HG03108 (cell line): Measurements from ENCODE around the gene TGFB2.
"Not testable (repeated sequence)": the region's sequence is repeated elsewhere in the genome, so short reads cannot be mapped to it uniquely, and the experiment has no call there.

ENCODE experiments used
- ATAC-seq: cut with Tn5 transposase; IDR thresholded peaks from one replicate; pipeline ENCODE4 v1.9.1; 2021; ENCODE audit warnings: moderate library complexity; ENCODE audit not compliant: unreplicated experiment

The TGFB2 gene

DNA sequence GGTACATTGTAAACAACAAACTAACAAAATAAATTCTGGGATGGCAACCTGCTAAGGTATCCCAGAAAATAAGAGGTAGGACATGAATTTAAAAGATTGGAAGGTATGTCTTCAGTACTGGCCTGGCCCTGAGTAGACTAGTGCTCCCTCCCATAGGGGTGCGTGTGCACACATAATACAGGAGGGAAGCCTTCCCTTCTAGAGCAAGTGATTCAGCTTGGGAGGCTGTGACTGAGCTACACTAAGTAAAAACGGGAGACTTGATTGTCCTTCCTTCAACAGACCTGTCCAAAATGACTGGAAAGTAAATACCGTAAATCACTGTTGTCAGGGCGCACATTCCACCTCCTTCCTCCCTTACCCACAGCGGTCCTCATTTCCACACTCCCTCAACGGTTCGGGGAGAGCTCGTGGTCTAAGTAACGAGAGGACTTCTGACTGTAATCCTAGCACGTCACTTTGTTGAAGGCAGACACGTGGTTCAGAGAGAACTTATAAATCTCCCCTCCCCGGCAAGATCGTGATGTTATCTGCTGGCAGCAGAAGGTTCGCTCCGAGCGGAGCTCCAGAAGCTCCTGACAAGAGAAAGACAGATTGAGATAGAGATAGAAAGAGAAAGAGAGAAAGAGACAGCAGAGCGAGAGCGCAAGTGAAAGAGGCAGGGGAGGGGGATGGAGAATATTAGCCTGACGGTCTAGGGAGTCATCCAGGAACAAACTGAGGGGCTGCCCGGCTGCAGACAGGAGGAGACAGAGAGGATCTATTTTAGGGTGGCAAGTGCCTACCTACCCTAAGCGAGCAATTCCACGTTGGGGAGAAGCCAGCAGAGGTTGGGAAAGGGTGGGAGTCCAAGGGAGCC, at the start of gene TGFB2:
TGFB2 (plus strand) TSS at position 523 of the 859 bp plus-strand sequence. CDS start 1,366 bp downstream, outside the sequence.
- ATAC-seq: peak; percentile 30

DNA sequence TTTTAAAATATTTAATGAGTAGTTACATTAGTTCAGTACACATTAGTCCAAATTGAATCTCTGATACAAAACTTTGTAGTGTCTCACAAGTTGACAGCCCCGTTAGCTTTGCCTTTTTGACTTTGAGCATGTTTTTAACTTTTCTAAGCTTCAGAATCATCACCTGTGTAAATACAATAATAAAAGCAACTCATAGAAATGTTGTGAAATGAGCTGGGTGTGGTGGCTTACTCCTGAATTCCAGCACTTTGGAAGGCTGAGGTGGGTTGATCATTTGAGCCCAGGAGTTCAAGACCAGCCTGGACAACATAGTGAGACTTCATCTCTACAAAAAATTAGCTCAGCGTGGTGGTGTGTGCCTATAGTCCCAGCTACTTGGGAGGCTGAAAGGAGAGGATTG, 49.0 kb upstream of the TGFB2 start:
- ATAC-seq: no peak

DNA sequence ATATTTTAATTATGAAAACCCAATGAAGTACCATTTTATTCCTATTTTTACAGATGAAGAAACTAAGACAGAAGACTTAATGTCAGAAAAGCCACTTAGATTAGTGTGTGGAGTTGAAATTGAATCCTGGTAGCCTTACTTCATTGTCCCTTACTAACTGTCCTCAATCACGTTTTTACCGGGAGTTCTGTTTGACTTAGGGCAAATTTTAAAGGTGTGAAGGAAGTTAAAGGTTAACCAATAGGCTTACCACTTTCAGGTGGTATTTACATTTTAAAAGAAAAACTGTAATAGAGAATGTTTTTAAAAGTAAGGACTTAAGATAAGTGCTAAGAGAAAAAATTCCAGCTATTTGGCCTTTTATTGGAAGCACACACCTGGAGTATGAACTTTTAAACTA, 47.7 kb upstream of the TGFB2 start:
- no peak for ATAC-seq

DNA sequence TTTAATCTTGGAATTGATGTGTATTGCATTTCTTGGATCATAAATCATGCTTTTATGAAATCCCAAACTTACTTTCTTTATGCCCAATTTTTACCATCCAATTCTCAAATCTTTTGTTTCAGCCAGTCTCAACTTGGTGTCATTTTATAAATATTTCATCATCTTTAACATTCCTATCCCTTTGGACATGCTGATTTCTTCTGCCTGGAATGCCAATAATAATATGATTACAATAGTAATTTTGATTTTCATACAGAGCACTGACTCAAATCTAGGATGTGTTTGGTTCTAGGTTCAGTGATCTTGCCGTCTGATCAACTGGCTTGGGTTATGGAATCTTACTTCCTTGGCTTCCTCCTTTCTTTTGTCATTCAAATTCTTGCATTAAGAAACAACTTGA, 47.3 kb upstream of the TGFB2 start:
- ATAC-seq: no peak

DNA sequence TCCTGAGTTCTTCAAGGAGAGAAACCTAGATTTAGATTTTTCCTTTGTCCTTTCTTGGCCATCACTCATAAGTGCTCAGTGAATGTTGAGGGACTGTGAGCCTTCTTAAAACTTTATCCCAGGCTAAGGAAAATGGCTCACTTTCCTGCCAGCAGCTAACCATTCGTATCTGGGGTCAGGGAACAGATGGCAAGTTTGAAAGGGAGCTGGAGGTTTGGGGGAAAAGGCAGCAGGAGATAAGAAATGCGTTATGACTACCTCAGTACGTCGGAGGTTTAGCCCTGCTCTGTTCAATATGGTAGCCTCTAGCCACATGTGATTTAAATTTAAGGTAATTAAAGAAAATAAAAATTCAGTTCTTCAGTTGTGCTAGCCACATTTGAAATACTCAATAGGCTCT, 46.7 kb upstream of the TGFB2 start:
- ATAC-seq: no peak

DNA sequence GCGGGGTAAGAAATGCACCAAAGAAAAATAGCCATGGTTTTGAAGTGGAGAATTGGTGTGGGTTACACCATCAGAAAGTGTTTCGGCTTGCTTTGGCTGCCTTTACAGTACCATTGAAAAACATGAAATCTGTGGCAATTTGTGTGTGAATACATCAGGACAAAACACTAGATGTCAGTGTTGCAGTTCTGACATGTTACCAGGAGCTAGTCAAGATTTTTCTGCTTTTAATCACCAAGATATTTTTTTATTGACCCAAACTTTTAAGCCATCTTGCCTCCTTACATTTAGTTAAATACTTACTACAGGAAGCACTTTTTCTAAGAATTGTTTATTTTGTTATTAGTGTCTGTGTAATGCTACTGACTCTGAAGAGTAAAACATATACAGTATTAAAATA, 45.7 kb upstream of the TGFB2 start:
- no peak for ATAC-seq

DNA sequence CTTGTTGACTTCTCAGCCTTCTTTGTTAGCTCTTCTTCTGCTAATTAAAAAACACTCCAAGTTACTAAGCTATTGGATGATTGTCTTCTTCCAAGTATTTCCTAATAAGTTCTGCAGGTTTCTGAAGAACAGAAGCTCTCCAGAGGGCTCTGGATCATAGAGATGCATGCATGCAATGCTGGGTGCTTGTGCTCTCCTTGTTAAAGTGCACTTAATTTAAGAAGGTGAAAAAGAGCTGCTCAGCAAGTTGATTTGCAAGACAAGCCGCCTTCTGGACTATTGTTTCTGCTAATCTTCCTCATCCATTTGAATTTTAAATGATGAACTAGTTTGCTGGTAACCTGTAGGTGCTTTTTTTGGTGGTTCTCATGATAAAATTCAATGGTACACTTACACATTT, 43.9 kb upstream of the TGFB2 start:
- ATAC-seq: no peak

DNA sequence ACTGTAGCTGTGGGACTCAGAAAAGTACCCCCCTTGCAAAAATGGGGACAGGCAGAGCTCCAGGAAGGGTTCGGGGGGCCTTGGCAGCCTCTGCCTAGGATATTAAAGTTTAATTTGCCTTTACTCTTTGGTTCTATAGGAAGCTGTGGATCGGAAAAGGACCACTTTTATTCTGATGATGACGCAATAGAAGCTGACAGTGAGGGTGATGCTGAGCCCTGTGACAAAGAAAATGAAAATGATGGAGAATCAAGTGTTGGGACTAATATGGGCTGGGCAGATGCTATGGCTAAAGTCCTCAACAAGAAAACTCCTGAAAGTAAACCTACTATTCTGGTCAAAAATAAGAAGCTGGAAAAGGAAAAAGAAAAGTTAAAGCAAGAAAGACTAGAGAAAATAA, 43.0 kb upstream of the TGFB2 start:
- ATAC-seq: no peak

DNA sequence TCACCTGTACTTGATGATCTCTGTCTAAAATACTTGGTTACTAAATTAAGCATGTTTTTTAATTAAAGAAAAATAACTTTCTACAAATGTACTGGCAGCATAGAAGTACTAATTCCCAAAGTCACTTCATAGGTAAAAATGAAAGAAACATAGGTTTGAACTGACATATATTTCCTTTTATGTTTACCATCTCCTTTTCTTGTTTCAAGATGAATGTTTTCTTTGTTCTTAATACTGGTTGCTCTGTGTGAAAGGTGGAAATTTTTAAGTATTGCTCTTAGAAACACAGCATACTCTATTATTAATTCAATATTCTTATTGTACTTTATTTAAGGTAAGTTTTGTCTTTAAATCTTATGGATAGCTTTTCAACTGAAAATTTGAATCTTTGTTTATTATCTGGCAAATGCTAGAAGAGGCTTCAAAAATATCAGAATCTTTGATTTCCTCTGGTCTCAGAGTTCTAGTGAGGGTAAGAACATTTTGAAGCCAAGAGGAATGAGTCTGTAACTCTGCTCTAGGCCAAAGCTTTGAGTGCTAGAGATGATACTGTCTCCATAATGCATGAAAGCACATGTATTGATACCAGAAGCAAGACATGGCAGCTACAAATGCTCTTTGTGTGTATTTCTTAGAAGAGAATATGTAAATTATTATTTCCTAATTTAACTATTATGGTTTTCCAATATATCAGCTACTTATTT, 41.8 kb upstream of the TGFB2 start:
- ATAC-seq: no peak

DNA sequence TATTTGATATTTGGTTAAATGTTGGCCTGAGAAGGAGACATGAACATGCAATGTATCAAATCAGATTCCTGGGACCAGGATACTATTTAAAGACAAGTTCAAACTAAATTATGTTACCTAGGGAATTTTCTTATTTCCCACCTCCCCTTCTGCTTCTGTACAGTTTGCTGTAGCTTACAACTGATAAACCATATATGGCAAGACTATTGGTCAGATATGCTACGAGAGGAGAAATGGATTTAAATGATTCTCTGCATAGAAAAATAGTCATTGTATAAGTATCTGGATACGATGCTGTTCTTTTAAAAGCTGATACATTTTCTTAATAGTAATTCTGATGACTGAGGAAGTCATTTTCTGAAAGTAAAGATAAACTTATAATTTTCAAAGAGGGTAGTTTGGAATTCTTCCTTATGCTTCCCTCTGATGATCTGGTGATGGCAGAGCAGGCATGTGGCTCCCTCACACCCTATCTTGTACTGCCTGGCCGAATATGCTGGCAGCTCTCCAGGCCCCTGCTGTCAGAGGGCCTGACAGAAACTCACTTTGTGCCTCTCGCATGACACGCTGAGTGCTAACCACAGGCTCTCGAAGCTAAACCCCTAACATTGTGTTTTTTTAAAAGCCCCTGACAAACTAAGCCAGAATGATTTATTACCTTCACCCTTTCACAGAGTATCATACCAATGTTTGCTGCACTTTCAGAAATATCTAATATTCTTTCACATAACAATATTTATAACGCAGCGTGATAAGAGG, 40.7 kb upstream of the TGFB2 start:
- peak; percentile 71 for ATAC-seq

DNA sequence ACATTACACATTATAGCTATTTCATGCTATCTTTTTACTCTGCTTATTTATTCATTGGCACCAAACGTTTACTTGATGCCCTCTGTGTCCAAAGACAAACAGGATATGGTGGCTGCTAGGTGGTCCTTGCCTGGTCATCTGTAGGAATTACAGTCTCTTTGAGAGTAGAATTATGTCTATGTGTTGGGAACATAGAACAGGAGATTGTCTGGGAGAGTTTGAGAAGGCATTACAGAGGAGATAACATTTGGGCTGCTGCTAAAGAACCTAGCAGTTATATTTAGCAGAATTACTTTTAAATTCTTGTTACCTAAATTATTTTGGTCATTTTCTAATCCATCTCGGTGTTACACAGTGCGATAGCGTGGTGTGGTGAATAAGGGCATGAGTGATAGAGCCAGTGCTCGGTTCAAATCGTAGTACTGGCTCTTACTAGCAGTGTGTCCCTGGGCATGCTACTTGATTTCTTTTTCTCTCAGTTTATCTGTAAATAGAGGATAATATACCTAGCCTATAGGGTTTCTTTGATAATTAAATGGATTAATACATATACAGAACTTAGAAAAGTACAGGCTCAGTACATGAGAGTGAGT, 39.6 kb upstream of the TGFB2 start:
- no peak for ATAC-seq

DNA sequence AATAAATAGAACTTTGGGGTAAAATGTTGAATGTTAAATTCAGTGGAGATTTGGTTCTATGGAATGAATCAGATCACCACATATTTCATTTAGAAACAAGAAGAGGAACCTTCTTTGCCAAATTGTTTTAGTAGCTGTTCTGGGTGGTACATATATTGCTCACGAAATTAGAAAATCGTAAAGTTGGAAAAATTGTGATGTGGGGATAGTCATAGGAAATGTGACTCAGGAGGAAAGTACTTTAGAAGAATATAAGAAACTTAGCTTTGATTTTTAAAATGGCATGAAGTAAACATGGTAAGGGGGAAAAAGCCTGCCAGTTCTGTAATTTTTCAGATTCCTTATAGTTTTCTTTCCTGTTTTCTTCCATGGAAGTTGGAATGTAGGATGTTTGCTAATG, 32.6 kb upstream of the TGFB2 start:
- ATAC-seq: no peak

DNA sequence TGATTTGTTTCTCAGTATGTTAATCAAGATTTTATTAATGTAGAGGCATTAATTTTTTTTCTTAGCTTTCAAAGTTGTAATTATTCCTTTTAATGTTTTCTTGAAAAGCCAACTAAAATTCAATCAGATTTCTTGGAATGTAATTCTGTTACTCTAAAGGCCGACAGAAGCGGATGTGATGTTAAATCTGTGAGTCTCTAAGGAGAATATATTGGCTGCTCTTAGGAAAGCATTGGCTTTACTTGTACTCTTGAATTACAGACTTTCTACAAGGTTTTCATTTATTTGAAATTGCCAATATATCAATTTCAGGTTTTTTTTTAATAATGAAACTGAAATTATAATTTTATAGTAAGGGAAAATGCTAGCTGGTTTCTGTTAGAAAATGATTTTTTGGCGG, 30.8 kb upstream of the TGFB2 start:
- ATAC-seq: no peak

DNA sequence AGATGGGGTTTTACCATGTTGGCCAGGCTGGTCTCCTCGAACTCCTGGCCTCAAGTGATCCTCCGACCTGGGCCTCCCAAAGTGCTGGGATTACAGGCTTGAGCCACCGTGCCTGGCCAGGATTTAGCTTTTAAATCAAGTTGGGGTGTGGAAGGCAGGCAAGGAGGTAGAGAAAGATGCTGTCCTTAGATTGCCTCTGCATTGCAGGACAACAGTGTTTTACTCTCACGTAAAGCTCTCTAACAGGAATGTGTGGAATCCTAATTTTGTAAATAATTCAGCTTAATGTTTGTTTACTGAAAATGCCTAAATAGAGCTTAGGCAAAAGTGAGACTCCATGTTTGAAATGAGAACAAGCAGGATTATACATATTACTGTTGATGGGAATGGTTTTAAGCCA, 29.5 kb upstream of the TGFB2 start:
- ATAC-seq: no peak

DNA sequence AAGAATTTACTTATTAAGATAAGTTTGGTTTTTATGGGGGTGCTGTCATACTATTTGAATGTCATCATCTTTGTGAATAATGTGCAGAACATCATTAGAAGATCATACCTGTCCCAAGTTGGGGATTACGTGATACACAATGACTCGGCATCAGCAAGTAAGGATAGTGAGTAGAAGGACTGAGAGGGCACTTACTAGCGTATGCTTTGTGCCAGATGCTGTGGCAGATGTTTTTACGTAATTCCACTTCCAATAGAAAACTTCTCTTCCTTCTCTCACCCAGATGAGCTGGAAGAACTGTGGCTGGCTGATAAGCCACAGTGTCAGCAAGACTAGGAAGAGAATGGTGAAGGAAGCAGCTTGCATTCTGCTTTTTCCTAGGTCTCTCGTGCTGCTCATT, 28.1 kb upstream of the TGFB2 start:
- no peak for ATAC-seq

DNA sequence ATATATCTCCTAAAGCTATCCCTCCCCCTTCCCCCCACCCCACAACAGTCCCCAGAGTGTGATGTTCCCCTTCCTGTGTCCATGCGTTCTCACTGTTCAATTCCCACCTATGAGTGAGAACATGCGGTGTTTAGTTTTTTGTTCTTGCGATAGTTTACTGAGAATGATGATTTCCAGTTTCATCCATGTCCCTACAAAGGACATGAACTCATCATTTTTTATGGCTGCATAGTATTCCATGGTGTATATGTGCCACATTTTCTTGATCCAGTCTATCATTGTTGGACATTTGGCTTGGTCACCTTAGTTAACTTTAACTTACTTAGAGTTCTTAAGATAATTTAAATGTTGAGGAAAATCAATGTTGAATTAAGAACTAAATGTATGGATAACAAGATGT, 25.0 kb upstream of the TGFB2 start:
- not testable (repeated sequence) for ATAC-seq

DNA sequence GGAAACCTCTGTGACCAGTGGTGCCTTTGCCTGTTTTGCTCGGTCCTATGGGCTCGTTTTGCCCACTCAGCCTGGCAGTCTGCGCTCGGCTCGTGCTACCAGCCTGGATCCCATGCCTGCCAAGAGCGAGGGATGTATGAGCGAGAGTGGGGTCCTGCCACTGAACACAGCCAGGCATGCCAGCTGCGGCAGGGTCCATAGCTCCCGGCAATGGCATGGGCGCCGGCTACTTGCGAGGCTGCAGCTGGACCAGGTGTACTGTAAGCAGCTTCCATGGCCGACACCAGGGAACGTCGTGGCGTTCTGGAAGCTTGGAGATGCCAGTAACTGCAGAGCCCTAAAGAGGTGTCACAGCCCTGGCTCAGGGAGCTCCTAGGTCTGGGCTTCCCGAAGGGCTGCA, 22.4 kb upstream of the TGFB2 start:
- ATAC-seq: no peak

DNA sequence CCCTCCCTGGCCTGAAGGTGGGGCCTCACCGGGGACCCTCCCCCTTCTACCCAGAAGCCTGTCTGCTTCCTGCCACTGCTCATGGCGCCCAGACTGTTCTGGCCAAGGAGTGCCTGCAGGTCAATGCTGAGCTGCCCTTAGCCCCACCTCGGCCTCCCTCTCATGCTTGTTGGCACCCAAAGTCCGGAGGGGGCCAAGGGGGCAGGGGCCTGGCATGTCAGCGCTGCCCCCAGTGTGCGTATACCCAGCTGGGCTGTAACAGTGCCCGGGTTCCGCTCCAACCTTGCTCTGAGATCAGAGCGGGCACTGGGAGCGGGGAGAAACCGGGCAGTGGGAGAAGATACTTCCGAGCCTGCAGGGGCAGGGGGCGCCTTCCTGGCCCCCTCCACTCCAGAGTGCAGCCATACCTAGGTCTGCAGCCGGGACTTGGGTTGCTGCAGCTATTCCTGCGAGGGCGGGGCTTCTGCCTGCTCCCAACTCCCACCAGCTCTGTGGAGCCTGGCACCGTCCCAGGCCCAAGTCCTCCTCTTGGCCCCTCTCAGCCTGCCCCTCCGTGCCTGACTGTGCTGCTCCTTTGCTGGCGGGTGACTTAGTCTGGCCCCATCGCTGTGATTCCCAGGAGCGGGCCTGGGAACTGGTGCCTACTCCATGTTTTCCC, 21.4 kb upstream of the TGFB2 start:
- ATAC-seq: no peak

DNA sequence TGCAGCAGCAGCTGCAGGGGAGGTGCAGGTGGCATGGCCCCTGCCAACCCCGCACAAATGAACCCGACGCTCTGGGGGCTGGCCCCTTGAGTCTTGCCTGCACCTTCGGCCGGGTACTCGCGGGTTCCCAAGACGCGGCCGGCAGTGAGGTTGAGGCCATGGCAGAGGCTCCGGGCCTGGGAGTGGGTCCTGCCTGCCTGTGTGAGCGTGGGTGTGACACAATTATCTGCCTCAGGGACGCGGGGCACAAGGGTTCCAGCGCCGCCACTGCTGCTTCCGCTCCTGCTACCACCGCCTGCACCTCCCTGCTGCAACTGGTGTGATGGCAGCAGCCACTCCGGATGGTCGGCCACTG, 20.9 kb upstream of the TGFB2 start:
- no peak for ATAC-seq

DNA sequence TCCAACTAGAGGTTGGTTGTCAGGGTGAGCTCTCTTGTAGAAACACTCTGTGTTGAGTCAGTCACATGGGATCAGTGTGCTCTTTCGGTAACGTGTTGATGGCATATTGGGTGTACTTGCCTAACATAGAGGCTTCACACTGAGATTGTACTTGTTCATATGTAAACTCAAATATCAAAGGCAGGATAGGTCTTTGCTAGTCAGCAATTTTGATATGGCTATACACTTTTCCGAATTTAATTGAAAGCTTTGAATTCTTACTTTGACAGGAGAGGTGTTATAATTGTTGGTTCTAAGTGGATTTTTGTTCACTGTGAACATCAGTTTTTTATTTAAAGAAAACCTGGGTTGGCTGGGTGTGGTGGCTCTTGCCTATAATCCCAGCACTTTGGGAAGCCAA, 16.4 kb upstream of the TGFB2 start:
- ATAC-seq: no peak

DNA sequence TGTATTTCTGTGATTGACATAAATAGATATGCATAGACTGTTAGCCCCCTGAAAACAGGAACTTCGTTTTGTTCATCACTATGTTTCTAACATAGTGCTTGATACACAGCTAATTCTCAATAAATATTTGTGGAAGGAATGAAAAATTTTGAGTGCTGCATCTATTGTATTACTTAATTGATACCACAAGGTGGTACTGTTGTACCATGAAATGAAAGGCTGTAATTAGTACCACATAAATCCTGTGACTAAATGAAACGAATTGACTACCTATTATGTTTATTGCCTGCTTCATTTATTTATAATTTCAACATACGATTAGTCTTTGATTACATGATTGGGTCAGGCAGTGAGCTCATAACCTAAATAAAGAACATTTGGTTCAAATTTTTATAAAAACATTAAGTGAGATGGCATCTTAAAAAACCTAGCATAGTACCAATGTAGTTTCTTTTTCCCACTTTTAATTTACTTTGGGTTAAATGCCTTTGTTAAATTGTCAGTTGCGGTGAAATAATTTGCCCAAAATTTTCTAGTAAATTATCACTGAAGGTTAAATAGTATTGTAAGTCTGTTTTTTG, 15.0 kb upstream of the TGFB2 start:
- peak; percentile 66 for ATAC-seq
